Esophagus muscularis mucosa (tissue), 4 donors: Measurements from ENCODE around the gene CBLC. TPM values are rescaled to one million over a fixed set of nuclear protein-coding genes. Genes with fewer than 3 reads are reported as not detected.

ENCODE experiments used
- DNase-seq: peaks from one replicate; pipeline ENCODE4 v3.0.0-alpha.2; 2017; ENCODE audit errors: extremely low spot score
- H3K27ac ChIP-seq, 4 donors: fragments of 200-600 bp; sonication (generic); replicated peaks in 1 of 4; 1 replicate in 3 of 4; 2 replicates in 1 of 4; pipeline ENCODE4 v1.5.1; 2016 to 2019; ENCODE audit warnings: mild to moderate bottlenecking in 1 of 4
- H3K27me3 ChIP-seq, 4 donors: fragments of 200-600 bp; sonication (generic); one replicate each; pipeline versions ENCODE4 v1.5.1 to v1.6.0; 2016 to 2019
- H3K36me3 ChIP-seq, 4 donors: fragments of 200-600 bp; sonication (generic); one replicate each; pipeline ENCODE4 v1.5.1; 2016 to 2019
- H3K4me1 ChIP-seq, 4 donors: fragments of 200-600 bp; sonication (generic); one replicate each; pipeline ENCODE4 v1.5.1; 2016 to 2019
- H3K4me3 ChIP-seq, 4 donors: fragments of 200-600 bp; sonication (generic); 1 replicate in 2 of 4; 2 replicates in 2 of 4; pipeline ENCODE4 v1.5.1; 2016 to 2019; ENCODE audit warnings: mild to moderate bottlenecking in 4 of 4, moderate library complexity in 1 of 4
- H3K9me3 ChIP-seq, 4 donors: fragments of 200-600 bp; sonication (generic); 1 replicate in 3 of 4; 2 replicates in 1 of 4; pipeline ENCODE4 v1.5.1; 2016 to 2019
- CTCF ChIP-seq, 3 experiments: fragments of 200-600 bp in 2 of 3; fragments of 450-650 bp in 1 of 3; sonication (generic) in 2 of 3; IDR thresholded peaks; one replicate each; pipeline ENCODE4 v1.5.1; 2017 to 2019; ENCODE audit warnings: antibody characterized with exemption in 3 of 3, mild to moderate bottlenecking in 2 of 3, moderate library complexity in 1 of 3
- EP300 ChIP-seq: sonication (generic); formaldehyde crosslinking; IDR thresholded peaks from one replicate; pipeline ENCODE4 v1.6.1; 2017; ENCODE audit warnings: antibody characterized with exemption
- POLR2A ChIP-seq: fragments of 450-650 bp; IDR thresholded peaks from one replicate; pipeline ENCODE4 v1.6.1; 2017; ENCODE audit warnings: antibody characterized with exemption, moderate library complexity, mild to moderate bottlenecking, low read depth
- POLR2AphosphoS5 ChIP-seq, 2 donors: sonication (generic); formaldehyde crosslinking; IDR thresholded peaks; one replicate each; pipeline ENCODE4 v1.6.1; 2017; ENCODE audit warnings: antibody characterized with exemption in 2 of 2
- WGBS: methylation state at CpG from one replicate; pipeline ENCODE4 v1.1.5; 2018; 5-methylcytosine and 5-hydroxymethylcytosine counted together
- intact Hi-C: fragments of 100-400 bp; cut with DNase I; formaldehyde crosslinking; loops from one replicate; pipeline ENCODE4 v1.15.1; 2023
- total RNA-seq, 4 donors: library from RNA; depleted of rRNA; stranded (reverse); fragments of >200 nt; gene quantifications; one replicate each; pipeline versions ENCODE4 v1.1.0 to v1.2.1, GENCODE V29; 2016

CBLC gene
- total RNA-seq, 4 donors from 2014 or later, result 0.34 to 0.50 TPM; not detected in 2

GRCh38 chr19:44813841-44814470, 36.3 kb downstream of the CBLC start:
- no peak overlapping the region for H3K4me3 ChIP-seq
- no peak overlapping the region for H3K27ac ChIP-seq
- H3K4me1 ChIP-seq, result peaks cover 17 to 25% (median 24%) of the 10 kb centered on the region in 4 donors
- TF ChIP-seq POLR2AphosphoS5 (IDR thresholded peaks at IDR 0.05), result no peak
- TF ChIP-seq POLR2A, result no peak
- TF ChIP-seq EP300, result no peak
- TF ChIP-seq CTCF (IDR thresholded peaks at IDR 0.05), result no peak
- peaks cover 0 to 6% (median 0%) of the 10 kb centered on the region in 4 donors for H3K27me3 ChIP-seq
- intact Hi-C loops, result no loop called here
- no peaks in the 10 kb centered on the region for H3K9me3 ChIP-seq
- no peak for DNase-seq
- 91% methylated on average over 16 of the region's 16 CpGs for WGBS
- peaks cover 0 to 54% (median 36%) of the 10 kb centered on the region in 4 donors for H3K36me3 ChIP-seq

- TF ChIP-seq POLR2AphosphoS5 (IDR thresholded peaks at IDR 0.05) (no peak), EP300 (no peak), CTCF (IDR thresholded peaks at IDR 0.05) (no peak), POLR2A (no peak)
- 87% methylated on average over 14 of the region's 17 CpGs for WGBS
- H3K36me3 ChIP-seq, result peaks cover 0 to 60% (median 38%) of the 10 kb centered on the region in 4 donors
- intact Hi-C loops, result no loop called here
- no peak overlapping the region for H3K27ac ChIP-seq
- no peak overlapping the region for H3K4me3 ChIP-seq
- peaks cover 0 to 12% (median 0%) of the 10 kb centered on the region in 4 donors for H3K27me3 ChIP-seq
- H3K9me3 ChIP-seq, result no peaks in the 10 kb centered on the region
- peaks cover 11 to 19% (median 18%) of the 10 kb centered on the region in 4 donors for H3K4me1 ChIP-seq
- DNase-seq, result no peak
Observed at GRCh38 chr19:44814517-44814916, 36.8 kb downstream of the CBLC start.

GRCh38 chr19:44816301-44816700, 38.6 kb downstream of the CBLC start:
- intact Hi-C loops, result no loop called here
- Histone ChIP-seq H3K4me1 (peaks cover 12 to 14% (median 12%) of the 10 kb centered on the region in 4 donors), H3K9me3 (no peaks in the 10 kb centered on the region), H3K27me3 (peaks cover 0 to 26% (median 0%) of the 10 kb centered on the region in 4 donors), H3K27ac (no peak overlapping the region), H3K36me3 (peaks cover 0 to 59% (median 37%) of the 10 kb centered on the region in 4 donors), H3K4me3 (no peak overlapping the region)
- WGBS, result 53% methylated on average over 2 of the region's 2 CpGs
- no peak for DNase-seq
- TF ChIP-seq POLR2AphosphoS5 (IDR thresholded peaks at IDR 0.05) (no peak), POLR2A (no peak), EP300 (no peak), CTCF (IDR thresholded peaks at IDR 0.05) (no peak)

- intact Hi-C loops, result no loop called here
- no peak for DNase-seq
- H3K4me1 ChIP-seq, result peaks cover 14 to 23% (median 18%) of the 10 kb centered on the region in 4 donors
- H3K27me3 ChIP-seq, result peaks cover 0 to 26% (median 0%) of the 10 kb centered on the region in 4 donors
- no peaks in the 10 kb centered on the region for H3K9me3 ChIP-seq
- no peak for TF ChIP-seq POLR2AphosphoS5 (IDR thresholded peaks at IDR 0.05)
- TF ChIP-seq POLR2A, result no peak
- TF ChIP-seq EP300, result no peak
- TF ChIP-seq CTCF (IDR thresholded peaks at IDR 0.05), result no peak
- no peak overlapping the region for H3K27ac ChIP-seq
- peaks cover 0 to 46% (median 31%) of the 10 kb centered on the region in 4 donors for H3K36me3 ChIP-seq
- 95% methylated on average over 8 of the region's 8 CpGs for WGBS
- no peak overlapping the region for H3K4me3 ChIP-seq
Observed at GRCh38 chr19:44817725-44818465, 40.2 kb downstream of the CBLC start.
